GM12864 (cell line): ENCODE results near the gene MARVELD3.
"Not testable (repeated sequence)": the region's sequence is repeated elsewhere in the genome, so short reads cannot be mapped to it uniquely, and the experiment has no call there.

Experiments used
- DNase-seq: peaks from one replicate; pipeline ENCODE4 v3.0.0-alpha.2; 2011; ENCODE audit warnings: low read depth
- H3K4me3 ChIP-seq: 2 replicates; pipeline ENCODE4 v1.5.1; 2011; ENCODE audit warnings: mild to moderate bottlenecking, low read depth, low read length, control low read depth
- CTCF ChIP-seq: IDR thresholded peaks from 2 replicates; pipeline ENCODE4 v1.5.1; 2011; ENCODE audit warnings: low read depth, mild to moderate bottlenecking, moderate library complexity, low read length, control low read depth, inconsistent platforms; ENCODE audit errors: missing control alignments

MARVELD3 gene

GRCh38 chr16:71610447-71610846, 15.5 kb upstream of the MARVELD3 start:
- no peak for TF ChIP-seq CTCF
- no peak for DNase-seq
- H3K4me3 ChIP-seq, result no peak overlapping the region

- peak; percentile 97 for TF ChIP-seq CTCF
- H3K4me3 ChIP-seq, result no peak overlapping the region
These were observed 14.8 kb upstream of the MARVELD3 start for GRCh38 chr16:71610936-71611871.

GRCh38 chr16:71614956-71615355, 11.0 kb upstream of the MARVELD3 start:
- not testable (repeated sequence) for H3K4me3 ChIP-seq, DNase-seq

More at GRCh38 chr16:71610936-71611871, 14.8 kb upstream of the MARVELD3 start:
- DNase-seq, result peak; percentile 26

- TF ChIP-seq CTCF, result no peak
- no peak overlapping the region for H3K4me3 ChIP-seq
- no peak for DNase-seq
These were observed 7.6 kb upstream of the MARVELD3 start for GRCh38 chr16:71618429-71618828.

- no peak overlapping the region for H3K4me3 ChIP-seq
- TF ChIP-seq CTCF, result no peak
- no peak for DNase-seq
These were observed 3.9 kb upstream of the MARVELD3 start for GRCh38 chr16:71622088-71622487.

- H3K4me3 ChIP-seq, result no peak overlapping the region
- TF ChIP-seq CTCF, result no peak
- DNase-seq, result no peak
These were observed 2.4 kb upstream of the MARVELD3 start for GRCh38 chr16:71623597-71623996.

GRCh38 chr16:71625113-71625850, 702 bp upstream of the MARVELD3 start:
- no peak overlapping the region for H3K4me3 ChIP-seq
- DNase-seq, result no peak
- no peak for TF ChIP-seq CTCF
